ENCODE results near the gene TOMM5.

Gene TOMM5

DNA sequence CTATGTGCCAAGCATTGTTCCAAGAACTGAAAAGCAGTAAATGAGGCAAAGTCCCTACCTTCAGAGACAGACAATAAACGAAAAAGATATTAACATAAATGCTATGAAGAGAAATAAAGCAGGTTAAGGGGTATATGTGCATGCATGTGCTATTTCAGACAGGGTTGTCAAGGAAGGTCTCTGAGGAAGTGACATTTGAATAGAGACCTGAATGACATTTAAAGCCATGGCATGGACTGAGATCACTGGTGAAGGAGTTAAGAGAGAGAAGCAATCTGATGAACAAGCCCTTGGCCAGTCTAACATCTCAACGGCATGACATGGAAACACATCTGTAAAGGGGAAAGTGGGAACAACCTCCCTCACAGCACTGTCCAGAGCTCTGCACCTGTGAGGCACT is 30.7 kb downstream of the TOMM5 start:
- Histone ChIP-seq H3K27ac (no peak overlapping the region), H3K9me3 (no peaks in the 10 kb centered on the region), H3K4me1 (ENCODE audit: control insufficient read depth in 1 of 2, insufficient read depth in 1 of 2, low read depth in 1 of 2, low read length in 1 of 2) (no peaks in the 10 kb centered on the region), H3K36me3 (no peaks in the 10 kb centered on the region), H3K4me3 (ENCODE audit: low read depth in 1 of 2, low read length in 1 of 2) (no peak overlapping the region), H3K27me3 (no peaks in the 10 kb centered on the region)
- TF ChIP-seq, protein P1, sequence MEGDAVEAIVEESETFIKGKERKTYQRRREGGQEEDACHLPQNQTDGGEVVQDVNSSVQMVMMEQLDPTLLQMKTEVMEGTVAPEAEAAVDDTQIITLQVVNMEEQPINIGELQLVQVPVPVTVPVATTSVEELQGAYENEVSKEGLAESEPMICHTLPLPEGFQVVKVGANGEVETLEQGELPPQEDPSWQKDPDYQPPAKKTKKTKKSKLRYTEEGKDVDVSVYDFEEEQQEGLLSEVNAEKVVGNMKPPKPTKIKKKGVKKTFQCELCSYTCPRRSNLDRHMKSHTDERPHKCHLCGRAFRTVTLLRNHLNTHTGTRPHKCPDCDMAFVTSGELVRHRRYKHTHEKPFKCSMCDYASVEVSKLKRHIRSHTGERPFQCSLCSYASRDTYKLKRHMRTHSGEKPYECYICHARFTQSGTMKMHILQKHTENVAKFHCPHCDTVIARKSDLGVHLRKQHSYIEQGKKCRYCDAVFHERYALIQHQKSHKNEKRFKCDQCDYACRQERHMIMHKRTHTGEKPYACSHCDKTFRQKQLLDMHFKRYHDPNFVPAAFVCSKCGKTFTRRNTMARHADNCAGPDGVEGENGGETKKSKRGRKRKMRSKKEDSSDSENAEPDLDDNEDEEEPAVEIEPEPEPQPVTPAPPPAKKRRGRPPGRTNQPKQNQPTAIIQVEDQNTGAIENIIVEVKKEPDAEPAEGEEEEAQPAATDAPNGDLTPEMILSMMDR (IDR thresholded peaks at IDR 0.05) = no peak

- Histone ChIP-seq H3K36me3 (no peaks in the 10 kb centered on the region), H3K4me1 (ENCODE audit: control insufficient read depth in 1 of 2, insufficient read depth in 1 of 2, low read depth in 1 of 2, low read length in 1 of 2) (no peaks in the 10 kb centered on the region), H3K9me3 (no peaks in the 10 kb centered on the region), H3K27ac (no peak overlapping the region), H3K4me3 (ENCODE audit: low read depth in 1 of 2, low read length in 1 of 2) (no peak overlapping the region), H3K27me3 (no peaks in the 10 kb centered on the region)
- TF ChIP-seq, protein P1 (IDR thresholded peaks at IDR 0.05) = no peak
Observed at GRCh38 chr9:37559855-37560592, 32.4 kb downstream of the TOMM5 start.

DNA sequence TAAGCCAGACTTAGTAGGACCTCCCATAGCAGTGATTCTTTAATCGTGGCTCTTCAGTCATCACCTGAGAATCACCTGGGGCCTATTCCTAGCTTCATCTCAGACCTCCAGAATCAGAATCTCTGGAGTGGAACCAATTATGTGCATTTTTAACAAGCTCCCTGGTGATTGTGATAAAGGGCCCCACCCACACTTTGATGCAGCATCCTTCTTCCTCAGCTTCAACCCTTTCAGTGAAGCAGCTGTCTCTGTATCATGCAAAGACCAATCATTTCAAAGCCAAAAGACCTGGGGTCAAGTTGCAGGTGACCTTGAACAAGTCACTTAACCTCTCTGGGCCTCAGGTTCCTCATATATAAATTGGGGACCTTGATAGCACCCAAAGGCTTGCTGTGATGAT is 33.3 kb downstream of the TOMM5 start:
- H3K9me3 ChIP-seq = no peaks in the 10 kb centered on the region
- H3K27ac ChIP-seq = no peak overlapping the region
- H3K4me3 ChIP-seq (ENCODE audit: low read depth in 1 of 2, low read length in 1 of 2) = no peak overlapping the region
- no peaks in the 10 kb centered on the region for H3K4me1 ChIP-seq (ENCODE audit: control insufficient read depth in 1 of 2, insufficient read depth in 1 of 2, low read depth in 1 of 2, low read length in 1 of 2)
- TF ChIP-seq, protein P1 (IDR thresholded peaks at IDR 0.05) = no peak
- H3K27me3 ChIP-seq = no peaks in the 10 kb centered on the region
- H3K36me3 ChIP-seq = no peaks in the 10 kb centered on the region

- no peaks in the 10 kb centered on the region for H3K9me3 ChIP-seq
- no peaks in the 10 kb centered on the region for H3K4me1 ChIP-seq (ENCODE audit: control insufficient read depth in 1 of 2, insufficient read depth in 1 of 2, low read depth in 1 of 2, low read length in 1 of 2)
- H3K27me3 ChIP-seq = no peaks in the 10 kb centered on the region
- H3K27ac ChIP-seq = no peak overlapping the region
- H3K4me3 ChIP-seq (ENCODE audit: low read depth in 1 of 2, low read length in 1 of 2) = no peak overlapping the region
- TF ChIP-seq, protein P1 (IDR thresholded peaks at IDR 0.05) = no peak
- H3K36me3 ChIP-seq = no peaks in the 10 kb centered on the region
Observed at GRCh38 chr9:37555786-37556185, 36.6 kb downstream of the TOMM5 start.

- H3K9me3 ChIP-seq = no peaks in the 10 kb centered on the region
- H3K27ac ChIP-seq = no peak overlapping the region
- no peaks in the 10 kb centered on the region for H3K27me3 ChIP-seq
- no peaks in the 10 kb centered on the region for H3K36me3 ChIP-seq
- H3K4me1 ChIP-seq (ENCODE audit: control insufficient read depth in 1 of 2, insufficient read depth in 1 of 2, low read depth in 1 of 2, low read length in 1 of 2) = no peaks in the 10 kb centered on the region
- H3K4me3 ChIP-seq (ENCODE audit: low read depth in 1 of 2, low read length in 1 of 2) = no peak overlapping the region
- TF ChIP-seq, protein P1 (IDR thresholded peaks at IDR 0.05) = no peak
Observed at GRCh38 chr9:37554318-37554717, 38.1 kb downstream of the TOMM5 start.
